SU-DHL-6 (cell line): Measurements from ENCODE around the gene FOXD2.

Source experiments
- EZH2phosphoT487 ChIP-seq: fragments of 200-600 bp; sonication (generic), shearing (Covaris generic); conservative IDR thresholded peaks from 2 replicates; pipeline ENCODE4 v1.6.1; 2018; ENCODE audit warnings: mild to moderate bottlenecking, antibody characterized with exemption, low read length, moderate library complexity, mixed read lengths
- TF ChIP-seq, protein P1 (sequence below): fragments of 200-600 bp; sonication (generic); IDR thresholded peaks from one replicate; pipeline ENCODE4 v1.5.1; 2017; ENCODE audit warnings: antibody characterized with exemption, mild to moderate bottlenecking, low read length, moderate library complexity; ENCODE audit not compliant: insufficient read depth, poor library complexity, severe bottlenecking

GRCh38 chr1:47482786-47483185, 44.9 kb downstream of the FOXD2 start:
- TF ChIP-seq, protein P1, sequence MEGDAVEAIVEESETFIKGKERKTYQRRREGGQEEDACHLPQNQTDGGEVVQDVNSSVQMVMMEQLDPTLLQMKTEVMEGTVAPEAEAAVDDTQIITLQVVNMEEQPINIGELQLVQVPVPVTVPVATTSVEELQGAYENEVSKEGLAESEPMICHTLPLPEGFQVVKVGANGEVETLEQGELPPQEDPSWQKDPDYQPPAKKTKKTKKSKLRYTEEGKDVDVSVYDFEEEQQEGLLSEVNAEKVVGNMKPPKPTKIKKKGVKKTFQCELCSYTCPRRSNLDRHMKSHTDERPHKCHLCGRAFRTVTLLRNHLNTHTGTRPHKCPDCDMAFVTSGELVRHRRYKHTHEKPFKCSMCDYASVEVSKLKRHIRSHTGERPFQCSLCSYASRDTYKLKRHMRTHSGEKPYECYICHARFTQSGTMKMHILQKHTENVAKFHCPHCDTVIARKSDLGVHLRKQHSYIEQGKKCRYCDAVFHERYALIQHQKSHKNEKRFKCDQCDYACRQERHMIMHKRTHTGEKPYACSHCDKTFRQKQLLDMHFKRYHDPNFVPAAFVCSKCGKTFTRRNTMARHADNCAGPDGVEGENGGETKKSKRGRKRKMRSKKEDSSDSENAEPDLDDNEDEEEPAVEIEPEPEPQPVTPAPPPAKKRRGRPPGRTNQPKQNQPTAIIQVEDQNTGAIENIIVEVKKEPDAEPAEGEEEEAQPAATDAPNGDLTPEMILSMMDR: no peak
- no peak for TF ChIP-seq EZH2phosphoT487
